HepG2 (cell line): ENCODE results near the gene HOXB5. TPM values are rescaled to one million over a fixed set of nuclear protein-coding genes. Genes with fewer than 3 reads are reported as not detected.

Source experiments
- ATAC-seq: fragments of 200-7000 bp; cut with Tn5 transposase; 3 replicates; pipeline ENCODE4 v1.9.1; 2020; ENCODE audit warnings: mild to moderate bottlenecking, moderate library complexity
- BruUV-seq: library from RNA; stranded (reverse); fragments of 400-500 nt; replicated peaks from 2 replicates; lab custom pipeline; 2021; lab: Mats Ljungman, UMichigan
- CTCF ChIA-PET: fragments of 300-600 bp; formaldehyde crosslinking; extraction: SDS; loops from one replicate; lab custom pipeline; 2021; ENCODE audit warnings: low total read pairs, inconsistent platforms, low intra/inter-chr PET ratio; lab: Yijun Ruan, JAX
- POLR2A ChIA-PET: fragments of 350-600 bp; sonication (Branson Sonifier 250); formaldehyde crosslinking; loops from one replicate; lab custom pipeline; 2020; ENCODE audit warnings: antibody characterized with exemption, inconsistent platforms; lab: Yijun Ruan, JAX
- DNase-seq: peaks from one replicate; pipeline ENCODE4 v3.0.0-alpha.2; 2015; ENCODE audit warnings: low spot score
- FAIRE-seq: peaks from 3 replicates; lab custom pipeline; 2011; peaks lifted over from hg19 to GRCh38; lab: Jason Lieb, UNC
- H2AFZ ChIP-seq: one replicate; pipeline ENCODE4 v1.6.1; 2011; ENCODE audit warnings: low read length, inconsistent platforms
- H3K27ac ChIP-seq: fragments of 300-600 bp; 3 replicates; pipeline ENCODE4 v1.8.0; 2011; ENCODE audit warnings: mixed run types, mild to moderate bottlenecking, mixed read lengths, low read length, inconsistent platforms; ENCODE audit not compliant: insufficient read depth; ENCODE audit errors: extremely low read length
- H3K27me3 ChIP-seq, 2 experiments: fragments of 200-600 bp in 1 of 2; 2 replicates in 1 of 2; 3 replicates in 1 of 2; pipeline versions ENCODE4 v1.6.0 to v1.8.0; 2011; ENCODE audit warnings: low read length in 2 of 2, mild to moderate bottlenecking in 2 of 2, moderate library complexity in 2 of 2, inconsistent platforms in 1 of 2; ENCODE audit not compliant: insufficient read depth in 2 of 2, control insufficient read depth in 1 of 2
- H3K36me3 ChIP-seq, 2 experiments: fragments of 200-600 bp in 1 of 2; replicated peaks in 1 of 2; 2 replicates in 1 of 2; 3 replicates in 1 of 2; pipeline versions ENCODE4 v1.5.1 to v1.8.0; 2011; ENCODE audit warnings: low read length in 2 of 2, inconsistent platforms in 1 of 2; ENCODE audit not compliant: insufficient read depth in 2 of 2, control insufficient read depth in 1 of 2
- H3K4me1 ChIP-seq: 2 replicates; pipeline ENCODE4 v1.5.1; 2012; ENCODE audit warnings: low read length, inconsistent platforms; ENCODE audit not compliant: insufficient read depth
- H3K4me2 ChIP-seq: 2 replicates; pipeline ENCODE4 v1.6.0; 2011; ENCODE audit warnings: low read depth, low read length, inconsistent platforms
- H3K4me3 ChIP-seq, 3 experiments: fragments of 200-600 bp in 1 of 3; sonication (generic), shearing (Covaris generic) in 1 of 3; replicated peaks in 1 of 3; 2 replicates each; pipeline ENCODE4 v1.5.1; 2011 to 2016; ENCODE audit warnings: low read length in 3 of 3, inconsistent platforms in 2 of 3, low read depth in 2 of 3, mild to moderate bottlenecking in 2 of 3, control low read depth in 1 of 3, mixed read lengths in 1 of 3; ENCODE audit not compliant: insufficient read depth in 1 of 3
- H3K79me2 ChIP-seq: one replicate; pipeline ENCODE4 v1.6.1; 2011; ENCODE audit warnings: low read length, inconsistent platforms; ENCODE audit not compliant: insufficient read depth
- H3K9ac ChIP-seq: 2 replicates; pipeline ENCODE4 v1.6.0; 2011; ENCODE audit warnings: mild to moderate bottlenecking, low read depth, low read length, inconsistent platforms; ENCODE audit not compliant: insufficient read depth
- H3K9me3 ChIP-seq: 2 replicates; pipeline ENCODE4 v1.5.1; 2012; ENCODE audit warnings: mild to moderate bottlenecking, low read length
- H4K20me1 ChIP-seq: 2 replicates; pipeline ENCODE4 v1.6.0; 2011; ENCODE audit warnings: inconsistent platforms, mild to moderate bottlenecking, low read length, moderate library complexity; ENCODE audit not compliant: insufficient read depth
- CBX2 ChIP-seq, 2 experiments: fragments of 200-600 bp in 1 of 2; sonication (generic); formaldehyde crosslinking in 1 of 2; IDR thresholded peaks; 2 replicates each; pipeline versions ENCODE4 v1.7.0 to v1.8.1; 2018 to 2022; ENCODE audit warnings: low read depth in 2 of 2, low read length in 1 of 2, mild to moderate bottlenecking in 1 of 2, missing genetic modification reagents in 1 of 2
- ERF ChIP-seq: IDR thresholded peaks from 2 replicates; pipeline ENCODE4 v1.6.1; 2018; ENCODE audit warnings: missing biosample characterization, missing genetic modification reagents
- EZH2 ChIP-seq: conservative IDR thresholded peaks from 2 replicates; pipeline ENCODE4 v1.6.1; 2012; ENCODE audit warnings: mild to moderate bottlenecking, low read depth, low read length, moderate library complexity
- NR3C1 ChIP-seq: sonication (generic); formaldehyde crosslinking; IDR thresholded peaks from 2 replicates; pipeline ENCODE4 v1.4.0; 2020; ENCODE audit warnings: missing genetic modification reagents
- ZFP36 ChIP-seq: fragments of 150-350 bp; IDR thresholded peaks from 2 replicates; pipeline ENCODE4 v1.6.1; 2018; ENCODE audit warnings: borderline replicate concordance, low read length, low read depth; ENCODE audit not compliant: partially characterized antibody
- ZNF549 ChIP-seq: sonication (generic); formaldehyde crosslinking; IDR thresholded peaks from 2 replicates; pipeline ENCODE4 v1.5.0; 2020; ENCODE audit warnings: missing genetic modification reagents
- ZNF572 ChIP-seq: sonication (generic); formaldehyde crosslinking; IDR thresholded peaks from 2 replicates; pipeline ENCODE4 v1.5.1; 2020; ENCODE audit warnings: mild to moderate bottlenecking, missing genetic modification reagents
- ZNF607 ChIP-seq: sonication (generic); formaldehyde crosslinking; IDR thresholded peaks from 2 replicates; pipeline ENCODE4 v1.5.1; 2020; ENCODE audit warnings: missing genetic modification reagents, mild to moderate bottlenecking, borderline replicate concordance
- WGBS: methylation state at CpG from one replicate; pipeline ENCODE4 v1.1.6; 2017; ENCODE audit warnings: low lambda C conversion rate; 5-methylcytosine and 5-hydroxymethylcytosine counted together
- in situ Hi-C: cut with HindIII; loops from 2 replicates; pipeline ENCODE4 v1.10.0; 2017; ENCODE audit warnings: low pct_unique_long_range_greater_than_20kb; ENCODE audit not compliant: extremely low pct_ligation_motif_present
- intact Hi-C: fragments of 100-400 bp; cut with micrococcal nuclease; formaldehyde crosslinking; loops from one replicate; pipeline ENCODE4 v1.10.0; 2022; ENCODE audit not compliant: unreplicated experiment
- polyA plus RNA-seq, 8 experiments: library from polyadenylated mRNA; depleted of rRNA in 3 of 8; stranded (reverse) in 7 of 8; unstranded in 1 of 8; fragments of >200 nt; fragmentation: Illumina TruSeq in 4 of 8; extraction: Trizol in 4 of 8; gene quantifications; 2 replicates each; pipeline versions ENCODE4 v1.2.1 to v1.2.3, GENCODE V29; 2011 to 2016; ENCODE audit warnings: low read depth in 4 of 8, missing spikeins in 1 of 8, mixed read lengths in 1 of 8; ENCODE audit not compliant: insufficient read depth in 1 of 8
- total RNA-seq, 5 experiments: library from RNA; depleted of rRNA; stranded (reverse); fragments of >200 nt; fragmentation: Illumina TruSeq; extraction: Trizol; gene quantifications; 2 replicates each; pipeline ENCODE4 v1.2.3, GENCODE V29; 2016; ENCODE audit warnings: low read depth in 1 of 5

Gene HOXB5
- total and polyA plus RNA-seq, 2 of the 13 experiments (the other 11 are each of a cell fraction or from before 2014, with no cell fraction given) = not detected

GRCh38 chr17:48634493-48635208 is 41.1 kb upstream of the HOXB5 start:
- peaks cover 24 to 96% of the 10 kb centered on the region in 2 experiments for H3K27me3 ChIP-seq
- ChIA-PET CTCF (no interaction called here), POLR2A (no interaction called here)
- TF ChIP-seq ZFP36 (peak; percentile 32), EZH2 (peak; percentile 86), CBX2 (IDR thresholded peaks at IDR 0.05; ENCODE audit: low read depth, low read length) (0 out of 2 replicates have a peak, but pooled peaks have one; percentile 57), CBX2 (CRISPR knock-in tag; IDR thresholded peaks at IDR 0.05; ENCODE audit: low read depth) (no peak), ERF (no peak)
- H3K27ac ChIP-seq = no peak overlapping the region
- no peaks in the 10 kb centered on the region for H3K9me3 ChIP-seq
- H3K9ac ChIP-seq = no peak overlapping the region
- intact Hi-C loops = no loop called here
- no peak overlapping the region for H3K4me2 ChIP-seq
- H3K4me1 ChIP-seq = 0 out of 2 replicates have a peak, but pooled peaks cover 4% of the 10 kb centered on the region
- DNase-seq (no peak), FAIRE-seq (no peak), ATAC-seq (no peak)
- 35% methylated on average over 20 of the region's 20 CpGs for WGBS
- in situ Hi-C loops = no loop called here
- no peaks in the 10 kb centered on the region for H4K20me1 ChIP-seq
- H3K79me2 ChIP-seq = no peaks in the 10 kb centered on the region
- no TSS peak for BruUV-seq
- H2AFZ ChIP-seq = no peak overlapping the region
- no peak overlapping the region for H3K4me3 ChIP-seq
- H3K36me3 ChIP-seq = no peaks in the 10 kb centered on the region

- H3K9ac ChIP-seq = no peak overlapping the region
- POLR2A ChIA-PET = no interaction called here
- FAIRE-seq = no peak
- no peak overlapping the region for H3K27ac ChIP-seq
- H3K9me3 ChIP-seq = no peaks in the 10 kb centered on the region
- no peak for ATAC-seq
- WGBS = 52% methylated on average over 34 of the region's 35 CpGs
- H4K20me1 ChIP-seq = no peaks in the 10 kb centered on the region
- H3K27me3 ChIP-seq = peaks cover 26 to 97% of the 10 kb centered on the region in 2 experiments
- H3K36me3 ChIP-seq = no peaks in the 10 kb centered on the region
- no peaks in the 10 kb centered on the region for H3K79me2 ChIP-seq
- no peak overlapping the region for H2AFZ ChIP-seq
- H3K4me2 ChIP-seq = no peak overlapping the region
- intact Hi-C loops = no loop called here
- in situ Hi-C loops = no loop called here
- H3K4me3 ChIP-seq = no peak overlapping the region
- TF ChIP-seq ZNF572 (CRISPR knock-in tag) (no peak), ZNF549 (CRISPR knock-in tag) (no peak), NR3C1 (CRISPR knock-in tag) (no peak), ZNF607 (CRISPR knock-in tag) (no peak)
- no TSS peak for BruUV-seq
- CTCF ChIA-PET = no interaction called here
- H3K4me1 ChIP-seq = 0 out of 2 replicates have a peak, but pooled peaks cover 4% of the 10 kb centered on the region
- no peak for DNase-seq
These were observed 39.7 kb upstream of the HOXB5 start for GRCh38 chr17:48633266-48633677.
